Hippocampal formation (tissue), 2 donors: Measurements from ENCODE around the gene E2F1.
"Not testable (repeated sequence)": the region's sequence is repeated elsewhere in the genome, so short reads cannot be mapped to it uniquely, and the experiment has no call there.

Experiments
- DNase-seq, 2 donors: peaks; one replicate each; lab custom pipeline; 2025; lab: John Stamatoyannopoulos, UW

Gene E2F1

GRCh38 chr20:33644313-33645071, 41.7 kb downstream of the E2F1 start:
- DNase-seq, result no peak

- DNase-seq, result no peak
These were observed 45.9 kb downstream of the E2F1 start for GRCh38 chr20:33640287-33640686.

DNA sequence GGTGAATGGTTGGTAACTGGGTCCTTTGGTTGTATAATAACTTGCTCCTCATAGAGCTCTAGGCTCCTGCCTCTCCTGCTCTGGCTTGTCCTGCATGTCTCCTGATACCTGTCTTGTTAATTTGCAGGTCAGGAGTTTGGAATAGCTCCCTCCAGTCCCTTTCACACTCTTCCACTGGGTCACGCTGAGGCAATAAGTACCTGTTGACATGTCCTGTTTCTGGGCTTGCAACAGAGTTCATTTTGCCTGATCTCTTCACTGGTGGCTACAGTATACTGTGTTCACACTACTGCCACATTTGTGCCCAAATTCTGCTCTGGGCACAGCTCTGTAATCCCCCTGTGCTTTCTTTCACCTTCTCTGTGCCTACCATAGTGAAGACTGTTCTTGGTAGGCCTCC, 49.4 kb downstream of the E2F1 start:
- DNase-seq, result no peak

GRCh38 chr20:33635341-33635740, 50.8 kb downstream of the E2F1 start:
- DNase-seq, result no peak

- not testable (repeated sequence) for DNase-seq
These were observed 54.3 kb downstream of the E2F1 start for GRCh38 chr20:33631910-33632309.

- peak in 1 of 2 donors; percentile 10 for DNase-seq
These were observed 55.7 kb downstream of the E2F1 start for GRCh38 chr20:33630507-33630906.

GRCh38 chr20:33629979-33630378, 56.2 kb downstream of the E2F1 start:
- DNase-seq, result no peak

- DNase-seq, result no peak
These were observed 56.7 kb downstream of the E2F1 start for GRCh38 chr20:33629533-33629932.

- no peak for DNase-seq
These were observed 58.5 kb downstream of the E2F1 start for GRCh38 chr20:33627577-33628216.

DNA sequence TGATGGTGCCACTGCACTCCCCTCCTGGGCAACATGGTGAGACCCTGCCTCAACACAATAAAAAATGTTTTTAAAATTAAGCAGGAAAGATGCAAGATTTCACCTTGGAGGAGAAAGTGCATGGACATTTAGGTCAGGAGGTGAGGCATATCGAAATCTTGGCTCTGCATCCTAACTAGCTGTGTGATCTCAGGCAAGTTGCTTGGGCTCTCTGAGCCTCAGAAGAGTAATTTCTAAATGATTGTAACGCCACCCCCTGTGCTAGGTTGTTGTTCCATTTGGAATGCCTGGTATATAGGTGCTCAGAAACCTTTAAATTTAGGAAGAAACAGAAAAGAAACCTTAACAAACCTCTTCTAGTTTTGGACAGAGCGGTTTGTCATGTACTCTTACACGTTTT, 60.0 kb downstream of the E2F1 start:
- no peak for DNase-seq
